Endometrium (tissue), 2 donors: Measurements from ENCODE around the gene BCCIP.

Experiments used
- FAIRE-seq: peaks from 2 replicates; lab custom pipeline; 2012; peaks lifted over from hg19 to GRCh38; lab: Jason Lieb, UNC
- donor health status: control.
- donor health status: control.

BCCIP gene

GRCh38 chr10:125822878-125823662, at the start of gene BCCIP, which contains the start of gene UROS:
BCCIP (plus strand) TSS chr10:125823546; CDS start chr10:125823558, 12 bp downstream.
UROS (minus strand) TSS chr10:125823258; CDS start chr10:125816499, 6,759 bp downstream.
- FAIRE-seq, result no peak

DNA sequence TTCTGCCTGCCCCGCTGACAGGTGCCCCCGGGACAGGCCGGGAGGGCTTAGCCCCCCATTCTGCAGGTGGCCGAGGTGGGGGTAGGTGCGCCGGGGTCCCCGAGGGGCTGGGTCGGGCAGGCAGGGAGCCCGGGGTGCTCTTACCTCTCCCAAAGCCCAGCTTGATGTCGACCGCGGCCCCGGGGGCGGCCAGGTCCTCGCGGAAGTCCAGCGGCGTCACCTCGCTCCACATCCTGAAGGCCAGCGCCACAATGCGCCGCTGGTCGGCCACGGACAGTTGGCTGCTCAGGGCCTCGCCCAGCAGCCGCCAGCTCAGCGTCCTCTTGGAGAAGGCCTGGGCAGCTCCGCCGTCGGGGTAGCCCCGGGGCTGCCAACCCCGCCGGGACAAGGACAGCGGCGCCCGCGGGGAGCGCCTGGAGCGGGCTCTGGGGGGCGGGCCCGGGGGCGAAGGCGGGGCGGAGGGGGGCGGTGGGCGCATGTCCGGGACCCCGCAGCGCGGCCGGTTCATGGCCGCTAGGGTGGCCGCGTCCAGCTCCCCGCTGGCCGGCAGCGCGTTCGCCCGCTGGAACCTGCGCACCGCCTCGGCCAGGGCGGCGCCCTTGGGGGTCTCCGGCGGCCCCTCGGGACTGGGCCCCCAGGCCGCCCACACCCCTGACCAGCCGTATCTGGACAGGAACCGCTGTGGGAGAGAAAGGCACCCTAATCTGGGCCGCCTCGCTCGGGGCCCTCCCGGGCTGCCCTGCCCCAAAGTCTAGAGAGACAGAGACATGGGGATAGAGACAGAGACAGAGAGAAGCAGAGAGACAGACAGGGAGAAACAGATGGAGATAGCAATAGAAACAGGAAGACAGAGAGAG, 49.4 kb upstream of the BCCIP start:
- no peak for FAIRE-seq

DNA sequence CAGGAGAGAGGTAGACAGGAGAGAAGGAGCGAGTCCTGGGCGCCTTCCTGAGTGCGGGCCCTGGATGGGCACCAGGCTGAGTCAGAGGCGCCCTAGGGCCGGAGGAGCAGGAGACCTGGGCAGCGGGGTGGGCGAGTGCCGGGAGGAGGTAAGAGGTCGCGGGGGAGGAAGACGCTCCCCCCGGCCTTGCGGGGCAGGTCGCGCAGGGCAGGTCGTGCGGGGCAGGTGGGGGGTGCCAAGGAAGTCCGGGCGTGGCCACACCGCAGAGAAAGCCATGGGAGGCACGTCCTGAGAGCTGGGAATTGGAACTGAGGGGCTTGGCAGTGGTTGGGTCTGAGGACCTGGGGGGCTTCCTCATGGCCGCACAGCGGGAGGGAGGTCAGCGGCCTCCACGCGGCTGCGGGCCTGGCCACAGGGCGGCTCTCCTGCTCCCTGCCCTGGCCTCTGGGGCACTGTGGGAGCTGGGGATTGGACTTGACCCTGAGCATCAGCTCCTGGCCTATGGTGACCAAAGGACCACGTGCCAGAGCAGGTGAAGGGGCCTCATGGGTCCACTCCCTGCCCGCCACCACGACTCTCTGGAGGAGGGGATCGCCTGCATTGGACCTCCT, 48.7 kb upstream of the BCCIP start:
- FAIRE-seq, result no peak

DNA sequence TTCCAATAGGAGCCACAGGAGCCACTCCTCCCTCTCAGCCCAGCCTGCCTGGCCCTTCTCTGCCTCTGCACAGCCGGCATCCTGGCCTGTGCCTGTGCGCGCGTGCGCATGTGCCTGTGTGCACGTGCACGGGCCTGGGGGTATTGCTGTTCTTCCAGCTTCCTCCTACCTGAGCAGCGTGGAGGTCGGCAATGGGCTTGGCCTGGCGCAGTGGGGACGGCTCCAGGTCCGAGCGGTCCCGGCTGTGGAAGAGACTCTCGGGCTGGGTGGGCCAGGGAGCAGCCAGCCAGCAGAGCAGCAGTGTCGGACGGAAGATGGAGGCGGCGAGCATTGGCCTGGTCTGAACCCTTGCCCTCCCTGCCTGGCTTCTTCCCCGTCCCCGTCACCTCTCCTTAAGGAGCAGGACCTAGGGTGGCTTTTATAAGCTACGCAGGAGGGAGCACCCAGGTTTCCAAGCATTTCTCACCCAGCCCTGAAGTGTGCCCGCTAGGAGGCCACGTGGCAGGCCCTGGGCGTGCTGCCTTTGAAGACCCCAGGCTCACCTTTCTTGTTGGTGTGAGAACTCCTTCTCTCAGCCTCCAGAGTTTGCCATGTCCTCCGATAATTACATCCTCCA, 47.7 kb upstream of the BCCIP start, which contains the start of gene MMP21:
TSS of gene MMP21 (minus strand) at position 331 of the 616 bp plus-strand sequence. CDS start at position 331, 0 bp downstream.
- FAIRE-seq, result no peak

- FAIRE-seq, result no peak
These were observed 45.5 kb upstream of the BCCIP start for GRCh38 chr10:125777806-125778205.

DNA sequence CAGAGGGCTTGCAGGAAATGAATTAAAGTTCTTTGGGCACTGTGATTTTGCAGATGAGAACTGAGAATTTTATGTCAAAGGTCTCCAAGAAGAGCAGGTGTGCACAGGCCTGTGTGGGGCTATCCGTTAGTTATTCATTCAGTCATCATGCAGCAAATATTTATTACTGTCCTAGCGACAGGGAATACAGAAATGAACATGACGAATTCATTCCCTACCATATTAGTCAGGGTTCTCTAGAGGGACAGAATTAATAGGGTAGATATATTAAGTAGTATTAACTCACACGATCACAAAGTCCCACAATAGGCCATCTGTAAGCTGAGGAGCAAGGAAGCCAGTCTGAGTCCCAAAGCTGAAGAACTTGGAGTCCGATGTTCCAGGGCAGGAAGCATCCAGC, 44.8 kb upstream of the BCCIP start:
- FAIRE-seq, result no peak

DNA sequence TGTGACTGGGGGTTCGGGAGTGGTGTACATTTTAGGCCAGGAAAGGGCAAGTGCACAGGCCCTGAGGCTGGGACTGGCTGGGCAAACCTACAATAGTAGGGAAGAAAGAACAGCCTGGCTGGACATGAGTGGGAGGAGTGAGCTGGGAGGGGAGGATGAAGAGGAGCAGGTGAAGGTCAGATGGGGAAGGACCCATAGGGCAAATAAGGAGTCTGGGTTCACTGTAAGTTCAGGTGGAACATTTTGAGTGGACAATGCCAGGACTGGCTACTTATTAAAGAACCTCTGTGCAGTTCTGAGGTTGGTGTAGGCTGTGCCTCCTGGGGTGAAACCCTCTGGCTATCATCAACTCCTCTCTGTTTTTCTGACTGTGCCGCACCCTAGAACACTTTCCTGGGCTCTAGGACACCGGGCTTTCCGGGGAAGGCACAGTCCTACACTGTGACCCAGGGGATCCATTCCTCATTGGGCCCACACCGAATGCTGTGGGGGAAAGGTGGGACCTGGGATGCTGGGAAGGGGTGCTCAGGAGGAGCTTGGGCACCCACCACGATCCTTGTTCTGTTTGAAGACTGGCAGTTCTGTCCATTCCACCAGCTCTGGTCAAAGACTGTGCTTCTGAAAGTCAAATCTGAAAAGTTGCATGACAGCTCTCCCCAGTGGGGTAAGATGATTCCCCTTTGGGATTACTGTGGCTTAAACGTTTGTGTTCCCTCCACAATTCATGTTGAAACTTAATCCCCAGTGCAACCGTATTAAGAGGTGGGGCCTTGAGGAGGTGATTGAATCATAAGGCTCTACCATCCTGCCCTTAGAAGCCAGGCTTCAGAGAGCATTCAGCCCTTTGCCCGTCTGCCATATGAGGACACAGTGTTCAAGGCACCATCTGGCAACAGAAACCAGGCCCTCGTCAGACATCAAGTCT, 43.7 kb upstream of the BCCIP start:
- FAIRE-seq, result no peak

DNA sequence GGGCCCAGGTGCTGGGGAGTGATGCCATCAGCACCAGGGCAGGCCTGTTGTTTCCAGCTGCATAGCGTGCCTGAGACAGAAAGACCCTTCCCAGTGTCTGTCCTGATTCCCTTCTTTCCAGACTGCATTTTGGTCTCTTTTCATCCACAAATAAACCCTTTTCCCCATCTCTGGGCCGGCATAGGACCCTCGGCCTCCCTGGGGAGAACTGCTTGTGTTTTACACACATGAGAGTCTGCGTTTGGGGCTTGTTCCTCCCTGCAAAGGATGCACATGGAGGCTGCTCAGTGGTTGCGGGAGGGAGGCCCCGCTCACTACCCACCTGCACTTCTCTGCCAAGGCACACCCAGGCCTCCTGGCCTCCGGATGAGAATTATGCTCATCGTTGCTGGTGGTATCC, 42.0 kb upstream of the BCCIP start:
- FAIRE-seq, result no peak

GRCh38 chr10:125782054-125782453, 41.3 kb upstream of the BCCIP start:
- FAIRE-seq, result no peak

GRCh38 chr10:125782616-125783015, 40.7 kb upstream of the BCCIP start:
- no peak for FAIRE-seq

GRCh38 chr10:125783408-125783807, 39.9 kb upstream of the BCCIP start:
- no peak for FAIRE-seq

- no peak for FAIRE-seq
These were observed 39.4 kb upstream of the BCCIP start for GRCh38 chr10:125783957-125784356.

DNA sequence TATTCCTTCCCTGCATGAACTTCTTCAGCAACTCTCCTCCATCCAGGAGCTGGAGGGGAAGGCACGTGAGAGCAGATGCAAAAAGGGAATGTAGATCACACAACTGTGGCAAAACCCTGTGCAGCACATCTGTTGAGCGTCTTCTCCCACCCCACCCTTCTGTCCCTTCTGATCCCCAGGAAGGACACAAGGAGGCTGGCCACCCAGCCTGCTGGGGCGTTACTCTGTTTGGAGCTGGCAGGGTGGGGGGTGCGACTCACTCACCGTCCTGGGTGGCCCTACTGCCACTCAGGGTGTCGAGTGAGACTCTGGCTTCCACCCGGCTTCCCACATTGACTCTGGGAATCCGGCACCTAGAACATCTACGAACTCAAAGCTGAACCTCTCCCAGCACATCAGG, 37.6 kb upstream of the BCCIP start:
- no peak for FAIRE-seq

GRCh38 chr10:125788156-125789034, 35.0 kb upstream of the BCCIP start:
- no peak for FAIRE-seq

GRCh38 chr10:125792342-125793300, 30.7 kb upstream of the BCCIP start:
- no peak for FAIRE-seq

- no peak for FAIRE-seq
These were observed 28.2 kb upstream of the BCCIP start for GRCh38 chr10:125795128-125795527.

DNA sequence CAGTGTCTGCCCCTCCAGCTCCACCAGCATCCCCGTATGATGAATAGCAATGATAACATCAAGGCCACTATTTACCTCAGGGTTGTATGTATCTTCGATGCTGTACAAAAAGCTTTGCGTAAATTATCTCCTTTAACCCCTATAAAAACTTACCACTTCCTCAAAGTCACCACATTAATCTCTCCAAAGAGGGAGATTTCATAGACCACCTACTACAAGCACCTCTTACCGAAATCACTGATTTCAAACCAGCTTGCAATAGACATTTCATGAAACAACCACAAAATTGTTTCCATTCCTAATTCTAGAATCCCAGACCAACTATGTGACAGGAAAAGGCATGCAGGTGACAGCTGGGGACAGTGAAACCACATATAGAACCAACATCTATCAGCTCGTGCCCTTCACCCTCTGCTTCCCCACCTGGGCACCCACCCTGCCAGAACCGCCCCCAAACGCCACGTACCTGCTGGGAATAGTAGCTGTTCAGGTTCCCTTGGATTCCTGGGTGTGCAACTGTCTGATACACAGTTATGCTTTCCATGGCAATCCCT, 27.6 kb upstream of the BCCIP start:
- FAIRE-seq, result no peak

DNA sequence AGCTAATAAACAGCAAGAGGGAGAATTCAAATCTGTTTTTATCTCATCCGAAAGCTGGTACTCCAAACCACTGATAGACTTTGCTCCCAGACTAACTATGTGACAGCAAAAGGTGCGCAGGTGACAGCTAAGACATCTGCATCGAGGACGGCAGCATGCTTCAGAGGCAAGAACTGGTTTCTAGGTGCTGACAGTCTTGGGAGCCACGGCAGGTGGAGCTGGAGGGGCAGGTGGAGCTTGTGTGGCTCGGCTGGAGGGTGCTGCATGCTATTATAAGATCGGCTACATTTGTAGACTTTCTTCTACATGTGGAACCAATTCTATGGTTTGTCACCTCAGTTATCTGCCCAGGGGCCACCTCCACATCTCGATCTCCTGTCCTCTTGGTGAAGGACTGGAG, 25.9 kb upstream of the BCCIP start:
- FAIRE-seq, result no peak
